Left kidney (tissue), 2 donors: ENCODE data around the gene SPAG4. TPM values are rescaled to one million over a fixed set of nuclear protein-coding genes. Genes with fewer than 3 reads are reported as not detected.

Source experiments
- DNase-seq: peaks from one replicate; pipeline ENCODE4 v3.0.0-alpha.2; 2013
- polyA plus RNA-seq: library from polyadenylated mRNA; unstranded; fragments of 120-200 nt; gene quantifications from one replicate; pipeline ENCODE4 v1.2.1, GENCODE V29; 2013; ENCODE audit not compliant: insufficient read length

SPAG4 gene
- polyA plus RNA-seq, 1 donor = 4.8 TPM

DNA sequence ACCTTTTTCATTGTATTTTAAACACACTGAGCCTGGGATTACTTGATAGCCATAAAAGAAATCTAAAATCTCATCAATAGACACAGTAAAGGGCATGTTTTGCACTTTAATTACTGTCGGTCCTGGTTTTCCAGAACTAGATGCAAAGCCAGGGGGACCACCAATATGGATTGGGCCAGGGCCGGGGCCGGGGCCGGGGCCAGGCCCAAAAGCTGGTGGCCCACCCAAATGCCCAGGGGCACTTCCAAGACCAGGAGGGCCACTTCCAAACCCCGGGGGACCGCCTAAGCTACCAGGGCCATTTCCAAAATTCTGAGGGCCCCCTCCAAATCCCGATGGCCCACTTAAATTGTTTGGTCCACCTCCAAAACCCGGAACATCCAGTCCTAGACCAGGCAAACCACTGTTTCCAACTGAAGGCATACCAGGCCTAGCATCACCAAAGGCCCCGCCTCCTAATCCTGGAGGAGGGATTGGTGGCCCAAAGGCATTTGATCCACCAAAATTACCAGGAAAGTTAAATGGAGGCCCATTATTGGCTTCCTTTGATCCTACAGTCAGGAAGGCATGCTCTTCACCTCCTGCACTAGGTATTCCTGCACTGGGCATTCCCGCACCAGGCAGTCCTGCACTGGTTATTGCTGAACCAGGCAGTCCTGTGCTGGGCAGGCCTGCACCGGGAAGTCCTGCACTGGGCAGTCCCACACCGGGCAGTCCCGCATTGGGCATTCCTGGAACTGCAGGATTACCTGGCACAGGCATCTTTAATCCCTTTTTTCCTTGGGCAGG is 37.2 kb downstream of the SPAG4 start:
- no peak for DNase-seq

DNA sequence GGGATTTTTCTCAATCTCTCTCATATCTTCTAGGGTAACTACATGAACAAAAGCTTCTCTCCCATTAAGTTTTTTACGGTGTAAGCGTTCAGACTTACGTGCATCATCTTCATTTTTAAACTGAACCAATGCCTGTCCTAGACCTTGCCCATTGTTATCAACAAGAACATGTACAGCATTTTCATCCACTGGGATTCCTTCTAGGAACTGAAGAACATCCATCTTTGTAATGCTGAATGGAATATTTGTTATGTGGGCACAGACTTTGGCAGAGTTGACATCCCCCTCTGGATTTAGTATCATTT is 37.8 kb downstream of the SPAG4 start:
- DNase-seq = no peak

DNA sequence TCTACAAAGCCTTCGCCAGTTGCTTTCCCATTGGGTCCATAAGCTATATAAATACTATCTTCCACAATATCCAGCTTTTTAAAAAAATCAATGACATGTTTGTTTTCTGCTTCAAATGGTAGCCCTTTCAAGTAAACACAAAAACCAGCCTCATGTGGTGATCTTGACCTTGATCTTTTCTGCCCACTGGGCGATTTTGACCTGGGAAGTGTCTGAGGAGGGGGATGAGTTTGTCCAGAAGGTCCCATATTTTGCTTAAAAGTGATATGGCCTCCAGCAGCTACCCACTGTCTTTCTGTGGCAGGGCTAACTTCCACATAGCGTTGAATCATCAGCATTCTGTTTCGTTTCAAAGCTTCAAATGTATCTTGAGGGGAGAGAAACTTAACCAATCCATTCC is 38.3 kb downstream of the SPAG4 start:
- no peak for DNase-seq

DNA sequence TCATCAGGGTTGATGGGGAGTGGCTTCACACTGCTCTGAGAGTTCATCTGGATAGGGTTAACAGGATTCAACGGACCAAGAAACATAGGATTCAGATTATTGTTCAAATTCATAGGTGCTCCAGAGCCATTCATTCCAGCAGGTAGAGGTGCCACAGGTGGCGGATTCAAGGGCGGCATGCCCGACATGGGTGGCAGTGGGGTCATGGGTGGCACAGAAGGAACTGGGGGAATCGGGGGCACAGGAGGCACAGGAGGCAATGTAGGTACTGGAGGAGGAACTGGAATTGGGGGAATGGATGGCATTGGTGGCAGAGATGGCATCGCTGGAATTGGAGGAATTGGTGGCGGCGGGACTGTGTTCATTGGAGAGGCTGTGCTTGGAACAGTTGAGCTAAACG is 38.8 kb downstream of the SPAG4 start:
- no peak for DNase-seq

DNA sequence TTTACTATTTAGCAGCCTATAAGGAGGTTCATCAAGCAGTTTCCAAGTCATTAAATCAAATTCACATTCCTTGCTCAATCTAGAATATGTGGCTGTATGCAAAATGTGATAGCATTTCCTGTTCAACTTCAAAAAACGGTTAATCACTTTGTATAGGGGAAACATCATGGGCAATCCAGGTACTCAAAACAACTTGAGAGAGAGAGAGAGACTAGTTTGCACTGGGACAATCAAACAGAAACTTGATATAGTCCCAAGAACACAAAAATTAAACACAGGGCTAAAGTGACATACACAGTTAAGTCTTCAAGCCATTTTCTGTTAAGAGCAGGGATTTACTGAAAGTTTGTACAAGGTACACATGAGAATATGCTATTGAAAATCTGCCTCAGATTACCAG is 41.6 kb downstream of the SPAG4 start:
- DNase-seq = no peak

DNA sequence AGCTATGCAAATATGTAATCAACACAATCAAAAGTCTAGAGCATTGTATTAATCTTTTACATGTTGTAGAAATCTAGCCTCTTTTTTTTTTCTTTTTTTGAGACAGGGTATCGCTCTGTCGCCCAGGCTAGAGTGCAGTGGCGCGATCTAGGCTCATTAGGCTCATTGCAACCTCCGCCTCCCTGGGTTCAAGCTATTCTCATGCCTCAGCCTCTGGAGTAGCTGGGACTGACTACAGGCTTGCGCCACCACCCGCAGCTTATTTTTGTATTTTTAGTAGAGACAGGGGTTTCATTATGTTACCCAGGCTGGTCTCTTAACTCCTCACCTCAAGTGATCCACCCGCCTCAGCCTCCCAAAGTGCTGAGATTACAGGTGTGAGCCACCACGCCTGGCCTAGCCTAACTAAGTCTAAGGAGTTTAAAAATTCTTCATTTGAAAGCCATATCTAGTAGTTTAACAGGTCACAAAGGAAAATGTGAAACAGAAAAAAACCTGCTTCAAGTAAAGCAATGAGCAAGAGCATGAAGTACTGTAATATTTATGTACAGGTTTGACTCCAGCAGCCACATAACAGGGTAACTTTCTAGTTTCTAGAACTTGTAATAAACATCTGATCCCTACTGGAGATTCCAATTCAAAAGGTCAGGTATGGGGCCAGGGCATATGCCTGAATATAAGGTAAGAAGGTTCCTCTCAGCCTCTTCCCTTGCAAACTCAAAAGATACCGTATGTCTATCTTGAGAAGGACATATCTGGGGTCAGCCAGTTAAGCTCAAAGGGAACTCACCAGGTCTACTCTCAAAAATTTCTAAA is 44.7 kb downstream of the SPAG4 start:
- no peak for DNase-seq

DNA sequence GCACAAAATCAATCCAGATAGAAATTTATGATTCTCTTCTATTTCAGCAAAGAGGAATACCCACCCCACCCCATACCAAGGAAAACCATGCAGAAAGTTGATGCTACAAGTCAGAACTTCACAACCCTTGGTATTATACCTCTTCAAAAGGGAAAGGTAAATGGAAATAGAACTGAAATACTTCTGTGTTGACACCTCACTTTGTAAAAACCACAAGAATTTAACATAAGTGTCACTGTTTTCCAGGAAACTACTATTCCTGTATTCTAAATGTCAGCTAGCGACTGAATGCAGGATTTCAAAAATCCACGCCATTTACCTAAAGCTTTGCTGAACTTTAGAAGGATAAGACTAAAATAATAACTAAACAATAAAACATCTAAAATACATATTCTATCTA is 45.4 kb downstream of the SPAG4 start:
- no peak for DNase-seq

DNA sequence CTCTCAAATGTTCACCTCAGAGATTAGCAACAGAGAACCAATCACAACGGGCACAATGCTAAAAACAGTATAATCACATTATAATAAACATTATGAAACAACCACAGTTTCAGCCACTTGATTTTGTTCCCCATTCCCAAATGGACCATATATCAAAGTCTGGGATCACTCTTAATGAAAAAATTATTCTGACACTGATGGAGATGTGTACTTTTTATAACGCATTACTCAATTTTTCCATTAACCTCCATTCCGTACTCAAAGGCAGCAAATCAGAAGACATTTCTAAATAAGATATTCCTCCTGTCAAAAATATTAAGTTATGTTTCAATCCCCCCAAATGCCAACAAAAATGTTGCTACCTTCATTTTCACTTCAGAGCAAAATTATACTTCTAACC is 46.3 kb downstream of the SPAG4 start:
- DNase-seq = no peak

DNA sequence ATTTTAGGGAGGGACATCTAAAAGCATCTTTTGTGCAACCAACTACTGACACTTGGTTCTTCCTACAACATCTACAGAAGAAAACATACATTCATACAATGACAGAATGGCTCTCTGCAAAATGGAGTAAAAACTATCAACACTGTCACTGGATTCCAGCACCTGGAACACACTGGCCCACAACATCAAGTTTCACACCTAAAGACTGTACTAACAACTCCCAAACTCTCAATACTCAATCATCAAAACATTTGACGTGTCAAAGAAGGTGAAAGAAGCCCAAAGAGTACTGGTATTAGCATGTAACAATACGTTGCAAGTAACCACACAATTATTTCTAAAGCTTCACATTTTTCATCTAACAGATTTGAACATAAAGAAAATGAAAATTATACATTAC is 46.9 kb downstream of the SPAG4 start:
- DNase-seq = no peak

DNA sequence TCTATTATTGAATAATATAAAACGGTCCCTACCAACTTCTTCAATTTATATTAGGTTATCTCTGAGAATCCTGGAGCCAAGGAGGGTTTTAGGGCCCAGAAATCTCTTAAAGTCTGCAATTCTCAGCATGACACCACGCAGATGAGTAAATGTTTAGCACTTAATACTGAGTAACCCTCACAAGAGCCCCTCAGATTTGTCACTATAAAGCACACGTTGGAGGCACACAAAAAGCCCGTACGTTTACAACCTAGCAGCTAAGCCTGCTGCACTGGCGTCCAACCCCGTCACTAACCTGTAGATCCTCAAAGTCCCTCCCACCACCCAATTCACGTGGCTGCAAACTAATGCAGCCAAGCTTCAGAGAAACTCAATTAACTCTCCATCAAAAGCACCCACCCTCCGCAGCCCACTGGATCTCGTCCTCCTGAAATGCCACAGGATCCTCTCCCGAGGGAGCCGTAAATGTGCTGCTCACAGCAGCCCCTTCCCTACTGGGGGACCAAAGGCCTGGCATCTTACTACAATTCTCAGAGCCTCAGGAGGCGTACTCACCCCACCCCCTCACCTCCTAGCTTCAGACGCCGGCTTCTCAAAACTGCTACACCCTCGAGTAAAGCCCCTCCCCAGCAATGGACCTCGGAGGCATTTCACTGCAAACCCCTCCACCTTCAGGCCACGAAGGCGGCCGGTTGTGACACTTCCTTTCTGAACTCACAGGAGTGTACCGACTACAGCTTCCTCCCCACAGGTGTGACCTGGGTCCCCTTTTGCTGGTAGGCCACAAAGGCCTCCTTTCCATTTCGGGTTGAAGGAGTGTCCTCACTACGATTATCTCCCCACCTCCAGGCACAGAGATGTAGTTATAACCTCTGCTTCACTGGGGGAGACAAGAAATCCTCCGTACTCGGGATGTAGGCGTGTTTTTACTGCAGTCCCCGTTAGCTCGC is 48.2 kb downstream of the SPAG4 start:
- DNase-seq = peak; percentile 64

DNA sequence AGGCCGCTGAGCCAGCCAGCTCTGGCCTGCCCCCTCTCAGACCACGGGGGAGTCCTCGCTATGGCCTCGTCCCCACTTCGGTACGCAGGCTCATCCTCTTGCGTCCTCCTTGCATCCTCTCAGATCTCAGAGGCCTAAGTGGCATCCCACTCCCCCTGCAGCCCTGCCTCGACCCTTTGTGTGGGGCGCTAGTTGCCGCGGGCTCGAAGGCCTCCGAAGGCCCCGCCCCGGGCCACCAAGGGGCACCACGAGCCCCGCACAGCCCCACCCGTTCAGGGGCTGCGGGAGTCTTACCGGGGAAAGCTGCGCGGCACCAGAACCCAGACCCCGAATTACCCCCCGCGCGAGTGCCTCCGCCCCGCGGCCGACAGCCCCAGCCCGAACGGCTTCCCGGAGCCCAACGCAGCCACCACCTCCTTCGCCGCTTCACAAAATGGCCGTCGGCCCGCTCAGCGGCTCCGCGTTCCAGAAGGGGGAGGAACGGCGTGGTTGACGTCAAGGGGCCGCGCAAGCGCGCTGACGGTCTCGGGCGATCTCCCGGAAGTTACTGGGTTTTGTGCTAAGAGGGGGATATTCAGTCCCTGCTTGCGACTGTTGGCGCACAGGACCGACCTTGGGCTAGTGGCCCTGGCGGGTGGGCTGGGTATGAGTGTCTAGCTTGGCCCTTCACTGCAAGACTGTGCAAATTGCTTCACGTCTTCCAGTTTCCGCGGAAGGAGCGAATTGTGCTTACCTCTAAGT is 49.0 kb downstream of the SPAG4 start, which contains the start of the genes CPNE1 and RBM12:
TSS of gene CPNE1 (minus strand) at position 435 of the 741 bp plus-strand sequence. CDS start 31,977 bp downstream, outside the sequence.
TSS of gene RBM12 (minus strand) at position 435 of the 741 bp plus-strand sequence. CDS start 9,578 bp downstream, outside the sequence.
- DNase-seq = peak; percentile 90

DNA sequence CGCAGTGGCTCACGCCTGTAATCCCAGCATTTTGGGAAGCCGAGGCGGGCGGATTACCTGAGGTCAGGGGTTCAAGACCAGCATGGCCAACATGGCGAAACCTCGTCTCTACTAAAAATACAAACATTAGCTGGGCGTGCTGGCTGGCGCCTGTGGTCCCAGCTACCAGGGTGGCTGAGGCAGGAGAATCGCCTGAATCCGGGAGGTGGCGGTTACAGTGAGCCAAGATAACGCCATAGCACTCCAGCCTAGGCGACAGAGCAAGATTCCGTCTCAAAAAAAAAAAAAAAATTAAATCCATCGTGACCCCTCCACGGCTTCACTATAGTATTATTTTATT is 50.3 kb downstream of the SPAG4 start:
- DNase-seq = no peak

DNA sequence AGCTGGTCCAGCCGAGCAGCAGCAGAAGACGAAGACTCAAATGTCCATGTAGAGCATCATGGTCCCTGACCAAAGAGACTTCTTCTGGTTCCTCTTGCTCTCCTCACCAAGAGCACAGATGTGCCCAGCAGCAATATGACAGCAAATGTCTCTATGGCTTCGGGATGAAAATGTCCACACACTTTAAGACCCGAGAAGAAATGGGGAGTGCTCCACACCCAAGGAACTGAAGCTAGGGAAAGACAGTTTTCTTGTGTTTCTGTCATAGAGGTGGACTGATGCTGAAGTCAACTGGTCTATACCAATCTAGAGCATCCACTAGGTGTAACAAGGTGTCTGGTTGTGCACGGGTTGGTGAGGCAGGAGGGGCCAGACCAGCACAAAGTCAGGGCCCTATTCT is 53.6 kb downstream of the SPAG4 start:
- DNase-seq = no peak

DNA sequence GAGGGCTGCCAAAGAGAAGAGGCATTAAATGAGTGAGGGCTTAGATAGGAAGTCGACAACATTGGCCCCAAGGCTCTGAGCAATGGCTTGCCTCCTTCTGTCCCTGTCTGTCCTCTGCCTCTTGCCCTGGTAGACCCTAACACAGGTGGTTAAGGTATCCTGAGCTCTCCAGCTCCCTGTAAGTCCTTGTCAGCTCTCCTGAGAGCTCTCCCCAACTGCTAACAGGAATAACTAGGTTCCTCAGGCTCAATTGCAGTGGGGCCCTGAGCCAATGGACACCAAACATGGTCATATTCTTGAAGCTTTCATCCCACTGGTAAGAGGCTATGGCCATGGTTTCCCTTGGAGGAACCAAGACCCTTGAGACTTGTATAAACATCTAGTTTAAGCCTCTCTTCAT is 54.1 kb downstream of the SPAG4 start:
- DNase-seq = no peak

Other genes with a start within 250 kb of the SPAG4 start
- 64.2 TPM for gene UQCC1, start 203.9 kb upstream of the SPAG4 start, polyA plus RNA-seq
- 0.08 TPM for gene GDF5, start 177.6 kb upstream of the SPAG4 start, polyA plus RNA-seq
- gene CEP250, start 160.2 kb upstream of the SPAG4 start, polyA plus RNA-seq = 66.0 TPM
- gene C20orf173, start 86.2 kb upstream of the SPAG4 start, polyA plus RNA-seq = not detected
- gene ERGIC3, start 73.8 kb upstream of the SPAG4 start, polyA plus RNA-seq = 360 TPM
- gene CPNE1, start 49.1 kb downstream of the SPAG4 start, polyA plus RNA-seq = 225 TPM
- 104 TPM for gene RBM12, start 49.1 kb downstream of the SPAG4 start, polyA plus RNA-seq
- gene NFS1, start 83.5 kb downstream of the SPAG4 start, polyA plus RNA-seq = 31.3 TPM
- 48.5 TPM for gene ROMO1, start 83.6 kb downstream of the SPAG4 start, polyA plus RNA-seq
- gene RBM39, start 126.4 kb downstream of the SPAG4 start, polyA plus RNA-seq = 745 TPM
- gene PHF20, start 156.2 kb downstream of the SPAG4 start, polyA plus RNA-seq = 42.5 TPM